T47D (cell line): ENCODE data around the gene SOAT2.

Experiments used
- DNase-seq, 2 experiments: peaks; one replicate each; pipeline versions ENCODE4 v3.0.0 to v3.0.0-alpha.2; 2011 to 2012; ENCODE audit warnings: low read depth in 1 of 2, low spot score in 1 of 2
- JUND ChIP-seq: IDR thresholded peaks from 2 replicates; pipeline ENCODE4 v1.6.1; 2012; ENCODE audit warnings: low read depth
- in situ Hi-C: cut with HindIII; loops from 2 replicates; pipeline ENCODE4 v1.10.0; 2016; ENCODE audit warnings: low sequenced_read_pairs, low pct_unique_long_range_greater_than_20kb

The SOAT2 gene

DNA sequence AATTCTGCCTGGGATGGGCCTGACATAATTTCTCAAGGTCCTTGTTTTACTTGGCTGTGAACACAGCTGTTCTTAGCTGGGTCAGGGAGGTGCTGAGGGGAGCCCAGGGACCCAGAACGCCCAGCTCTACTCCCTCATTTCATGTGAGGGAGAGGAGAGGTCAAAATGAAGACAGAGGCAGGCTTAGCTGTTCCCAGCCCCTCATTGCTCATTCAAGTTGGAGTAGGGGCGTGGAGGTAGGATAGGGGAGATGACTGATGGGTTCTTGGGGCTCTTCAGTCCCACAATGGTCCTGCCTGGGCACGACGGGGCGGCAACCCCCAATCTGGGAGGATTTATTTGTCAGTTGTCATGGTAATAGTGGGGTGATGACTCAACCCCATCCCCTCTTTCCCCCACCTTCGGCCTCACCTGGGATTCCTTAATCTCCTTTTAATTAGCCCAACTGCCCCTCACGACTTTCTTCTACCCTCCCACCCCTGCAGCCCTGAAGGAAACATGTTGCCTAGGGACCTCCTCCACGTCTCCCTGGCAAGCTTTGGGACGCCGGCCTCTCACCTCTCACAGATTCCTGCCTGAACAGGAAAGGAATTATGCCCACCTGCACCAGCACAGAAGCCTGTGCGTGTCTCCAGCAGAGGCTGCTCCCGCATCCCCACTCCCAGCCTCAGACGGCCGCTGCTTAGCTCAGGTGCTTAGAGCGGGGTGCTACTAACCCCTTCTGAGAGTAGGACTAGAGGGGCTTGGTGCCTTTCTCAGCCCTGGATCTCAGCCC, 34.3 kb upstream of the SOAT2 start:
- TF ChIP-seq JUND = no peak
- DNase-seq = no peak
- in situ Hi-C loops = no loop called here

DNA sequence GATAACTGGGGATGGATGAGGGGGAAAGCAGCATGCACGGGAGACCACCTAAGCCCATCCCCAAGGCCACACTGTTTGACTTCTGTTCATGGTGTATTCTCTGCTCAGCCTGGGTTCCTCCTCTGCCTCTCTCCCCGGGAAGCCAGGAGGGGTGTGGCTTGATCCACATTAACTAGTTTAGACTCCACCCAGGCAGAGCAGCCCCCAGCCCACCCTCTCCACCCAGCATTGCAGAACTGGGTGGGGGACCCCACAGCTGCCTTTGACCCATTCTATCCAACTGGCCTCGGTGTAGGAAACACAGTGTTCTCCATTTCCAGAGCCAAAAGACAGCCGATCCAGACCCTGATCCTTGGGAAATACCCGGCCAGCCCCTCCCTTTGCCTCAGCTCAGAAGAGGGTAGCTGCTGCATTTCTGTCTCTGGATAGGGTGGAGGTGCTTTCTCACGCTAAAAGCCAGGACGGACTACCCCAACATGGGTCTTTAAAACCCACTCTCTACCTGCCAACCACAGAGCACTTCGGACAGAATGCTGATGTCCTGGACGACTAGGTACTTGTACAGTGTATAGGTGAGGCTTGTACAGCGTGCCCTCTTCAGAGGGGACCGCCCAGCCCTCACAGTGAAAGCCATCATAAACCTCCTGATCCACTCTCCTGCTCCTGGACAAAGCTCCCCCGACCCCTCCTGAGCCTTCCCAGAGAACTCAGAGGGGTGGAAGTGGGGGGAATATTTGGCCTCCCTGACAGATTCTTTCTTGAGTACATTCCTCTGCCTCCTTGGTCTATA, 33.5 kb upstream of the SOAT2 start:
- in situ Hi-C loops = no loop called here
- no peak for TF ChIP-seq JUND
- DNase-seq = no peak

DNA sequence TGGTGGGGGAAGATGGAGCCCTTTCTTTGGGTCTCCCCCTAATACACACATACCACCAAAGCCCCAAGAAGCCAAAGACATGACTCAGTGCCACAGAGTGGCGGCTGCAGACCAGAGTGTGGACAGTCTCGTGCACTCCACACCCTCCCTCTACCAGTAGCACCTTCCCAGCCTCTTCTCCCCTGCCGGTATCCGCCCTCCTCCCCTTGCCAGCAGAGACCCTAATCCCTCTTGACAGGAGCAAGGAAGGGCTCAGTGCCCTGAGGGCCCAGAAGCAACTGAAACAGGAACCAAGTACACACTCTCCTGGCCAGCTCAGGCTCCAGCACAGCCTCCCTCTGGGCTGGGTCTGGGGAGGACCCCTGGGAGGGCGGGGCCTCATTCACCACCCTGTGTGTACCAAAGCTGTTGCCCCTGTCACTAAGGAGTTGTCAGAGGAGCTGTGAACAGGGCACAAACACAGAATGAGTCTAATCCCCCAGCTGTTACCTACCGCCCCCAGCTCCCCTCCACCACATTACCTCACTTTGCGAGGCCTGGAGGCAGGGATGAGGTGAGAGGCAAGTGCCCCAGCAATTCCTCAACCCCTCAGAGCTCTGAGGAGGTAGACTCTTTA, 32.3 kb upstream of the SOAT2 start:
- DNase-seq = no peak
- no peak for TF ChIP-seq JUND
- in situ Hi-C loops = no loop called here

DNA sequence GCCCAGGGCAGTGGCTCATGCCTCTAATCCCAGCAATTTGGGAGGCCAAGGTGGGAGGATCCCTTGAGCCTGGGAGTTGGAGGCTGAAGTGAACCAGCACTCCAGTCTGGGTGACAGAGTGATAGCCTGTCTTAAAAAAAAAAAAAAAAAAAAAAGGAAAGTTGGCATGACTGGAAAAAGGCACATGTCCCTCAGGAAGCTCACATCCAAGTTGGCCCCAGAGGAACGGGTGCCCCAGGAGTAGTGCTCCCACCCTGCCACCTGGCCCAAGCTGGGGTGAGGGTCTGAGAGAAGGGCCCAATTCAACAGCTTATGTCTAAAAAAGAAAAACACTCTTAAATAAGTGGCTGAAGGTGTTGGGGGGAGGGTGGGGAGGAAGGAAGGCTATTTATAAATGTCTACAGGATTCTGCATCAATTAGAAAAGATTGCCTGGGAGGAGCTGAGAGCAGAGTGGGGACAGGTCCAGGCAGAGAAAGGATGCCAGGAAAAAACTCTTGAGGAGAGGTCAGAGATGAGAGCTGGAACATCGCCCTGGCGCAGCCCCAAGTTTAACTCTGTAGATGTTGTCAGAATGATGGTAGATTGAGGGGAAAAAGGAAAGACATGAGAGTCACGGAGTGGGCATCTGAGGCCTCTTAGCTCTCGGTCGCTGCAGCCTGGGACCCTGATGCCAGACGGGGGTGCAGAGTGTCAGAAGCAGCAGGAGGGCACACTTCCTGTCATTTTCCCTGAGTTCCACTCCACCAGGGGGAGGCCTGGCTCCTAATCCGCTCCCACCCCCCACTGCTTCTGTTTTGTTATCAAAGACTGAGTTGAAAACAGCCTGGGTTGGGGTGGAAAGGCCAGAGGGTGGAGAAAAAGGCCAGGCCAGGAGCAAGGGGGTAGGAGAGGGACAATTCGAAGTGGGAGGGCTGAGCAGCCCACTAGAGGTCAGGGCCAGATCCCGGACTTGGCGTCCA, 31.4 kb upstream of the SOAT2 start:
- DNase-seq = no peak
- in situ Hi-C loops = no loop called here
- TF ChIP-seq JUND = no peak

DNA sequence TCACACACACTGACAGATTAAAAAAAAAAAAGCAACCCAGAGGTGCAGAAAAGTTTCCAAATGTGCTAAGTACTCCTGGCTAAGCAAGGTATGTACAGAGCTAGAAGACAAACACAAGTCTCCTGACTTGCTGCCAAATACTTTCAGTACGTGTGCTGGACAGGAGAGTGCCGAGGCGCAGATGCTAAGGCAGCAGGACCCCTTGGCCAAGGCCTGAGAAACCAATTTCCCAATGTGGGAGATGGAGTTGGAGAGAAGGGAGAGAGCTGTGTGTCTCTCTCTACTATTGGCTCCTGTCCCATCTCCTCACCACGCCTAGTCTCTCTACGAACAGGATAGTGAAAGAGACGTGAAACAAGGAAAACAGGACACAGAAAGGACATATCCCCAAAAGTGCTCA, 29.4 kb upstream of the SOAT2 start:
- no peak for TF ChIP-seq JUND
- DNase-seq = peak; percentile 68
- in situ Hi-C loops = no loop called here

DNA sequence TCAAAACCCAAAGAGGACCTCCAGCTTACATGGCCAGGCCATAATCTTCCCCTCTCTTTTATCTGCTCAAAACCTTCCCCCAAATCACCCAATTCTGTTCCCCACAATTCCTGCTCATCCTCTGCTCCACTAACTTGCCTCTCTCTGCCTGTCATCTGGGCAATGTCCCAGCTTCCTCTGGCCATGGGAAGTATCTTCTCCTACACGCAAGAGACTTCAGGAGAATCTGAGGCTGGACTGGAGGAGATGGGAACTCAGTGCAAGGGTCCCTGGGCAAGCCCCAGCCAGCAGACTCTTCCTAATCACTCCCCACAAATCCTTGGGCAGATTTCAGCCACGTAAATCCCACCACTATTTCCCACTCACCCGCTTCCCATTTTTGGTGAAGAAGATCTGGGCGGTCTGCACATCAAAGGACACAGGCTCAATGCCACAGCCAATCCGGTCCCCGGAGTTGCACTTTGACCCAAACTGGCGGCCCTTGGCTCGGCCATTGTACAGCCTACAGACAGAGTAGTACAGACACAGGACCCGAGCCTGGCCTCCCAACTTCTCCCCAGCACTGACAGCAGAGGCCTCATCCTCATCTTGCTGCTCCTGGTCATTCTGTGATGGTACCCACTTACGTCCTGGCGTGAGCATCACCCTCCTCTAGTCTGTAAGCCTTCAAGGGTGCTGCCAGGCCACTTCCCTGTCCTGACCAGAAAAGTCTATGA, 28.8 kb upstream of the SOAT2 start:
- in situ Hi-C loops = no loop called here
- TF ChIP-seq JUND = no peak
- no peak for DNase-seq

DNA sequence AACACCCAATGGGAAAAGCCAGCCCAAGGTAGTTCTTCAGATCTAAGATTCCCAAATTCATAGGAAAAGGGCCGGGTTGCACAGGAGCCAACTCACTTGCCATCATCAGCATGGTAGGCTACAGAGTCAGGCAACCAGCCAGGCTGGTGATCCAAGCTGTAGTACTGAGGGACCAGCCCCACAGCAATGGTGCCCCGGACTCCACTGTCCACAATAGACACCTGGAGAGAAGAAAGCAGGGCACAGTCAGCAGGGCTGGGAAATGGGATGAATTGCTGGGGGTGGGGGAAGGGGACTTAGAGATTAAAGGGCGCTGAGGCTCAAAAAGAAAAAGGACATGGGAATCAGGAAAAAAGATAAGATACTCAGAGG, 28.3 kb upstream of the SOAT2 start:
- DNase-seq = no peak
- in situ Hi-C loops = no loop called here
- no peak for TF ChIP-seq JUND

DNA sequence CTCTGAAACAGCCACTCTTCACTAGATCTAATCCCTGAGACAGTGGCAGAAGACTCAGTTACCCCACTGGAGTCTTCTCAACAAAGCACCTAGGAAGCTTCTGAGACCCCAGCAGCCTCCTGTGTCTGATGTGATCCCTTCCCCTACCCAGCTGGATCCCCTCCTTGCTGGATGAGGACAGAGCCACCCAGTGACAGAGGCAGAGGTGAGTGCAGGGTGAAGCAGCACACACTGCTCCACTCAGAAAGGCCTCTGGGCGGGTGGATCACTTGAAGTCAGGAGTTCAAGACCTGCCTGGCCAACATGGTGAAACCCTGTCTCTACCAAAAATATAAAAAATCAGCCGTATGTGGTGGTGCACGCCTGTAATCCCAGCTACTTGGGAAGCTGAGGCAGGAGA, 26.8 kb upstream of the SOAT2 start:
- no peak for TF ChIP-seq JUND
- DNase-seq = no peak
- in situ Hi-C loops = no loop called here

DNA sequence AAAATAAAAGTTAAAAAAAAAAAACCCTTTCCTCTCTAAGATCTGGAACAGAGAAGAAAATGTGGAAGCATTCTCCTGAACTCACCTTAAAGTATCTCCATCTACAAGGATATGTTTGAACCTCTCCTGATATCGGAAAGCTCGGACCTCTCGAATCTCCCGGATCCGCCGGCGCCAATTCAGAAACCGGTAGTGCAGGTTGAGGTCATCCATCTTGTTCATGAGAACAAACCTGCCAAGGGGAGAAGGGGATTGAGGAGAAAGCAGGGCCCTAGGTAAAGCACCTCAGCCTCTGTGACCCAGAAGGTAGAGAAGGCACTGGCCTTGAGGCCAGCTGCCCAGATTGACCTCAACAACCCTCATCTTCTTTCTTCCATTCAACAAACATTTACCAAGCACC, 26.3 kb upstream of the SOAT2 start:
- no peak for TF ChIP-seq JUND
- in situ Hi-C loops = no loop called here
- no peak for DNase-seq

DNA sequence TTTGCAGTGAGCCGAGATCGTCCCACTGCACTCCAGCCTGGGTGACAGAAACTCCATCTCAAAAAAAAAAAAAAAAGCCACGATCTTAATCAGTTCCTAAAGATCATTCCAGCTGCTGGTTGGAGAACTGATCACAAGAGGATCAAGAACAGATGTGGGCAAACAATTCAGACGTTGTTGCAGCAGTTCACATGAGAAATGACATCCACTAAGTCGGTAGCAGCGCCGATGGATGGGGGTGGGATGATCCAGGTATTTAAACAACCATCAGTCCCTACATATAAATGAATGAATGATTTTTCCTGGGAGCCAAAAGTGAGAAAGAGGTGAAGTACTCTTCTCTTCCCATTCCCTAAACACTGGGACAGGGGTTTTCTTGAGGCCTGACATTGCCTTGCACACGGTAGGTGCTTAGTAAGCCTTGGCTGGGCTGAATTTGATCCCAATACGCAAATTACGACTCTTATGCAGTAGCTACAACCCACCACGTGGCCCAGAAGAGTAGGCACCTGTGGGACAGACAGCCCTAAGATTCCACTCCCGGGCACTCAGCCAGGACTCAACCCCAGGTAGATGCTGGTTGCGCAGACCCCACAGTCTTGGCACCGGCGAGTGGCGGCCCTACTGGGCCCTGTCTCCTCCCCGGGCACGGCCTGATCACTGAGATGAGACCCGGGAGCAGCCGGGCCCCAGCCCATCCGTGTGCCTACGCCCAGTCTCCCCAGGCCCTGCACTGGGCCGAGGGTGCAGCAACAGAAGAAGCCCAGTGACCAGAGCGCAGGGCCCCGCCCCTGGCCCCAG, 24.7 kb upstream of the SOAT2 start:
- DNase-seq = peak in 1 of 2 experiments; percentile 74
- TF ChIP-seq JUND = no peak
- in situ Hi-C loops = no loop called here
